ENCODE data around the gene USP15.
"Not testable (repeated sequence)": the region's sequence is repeated elsewhere in the genome, so short reads cannot be mapped to it uniquely, and the experiment has no call there.

Gene USP15

GRCh38 chr12:62455429-62455828 lies 195.2 kb downstream of the USP15 start:
- DNase-seq (ENCODE audit: low spot score), result not testable (repeated sequence)

GRCh38 chr12:62458626-62459025 lies 198.4 kb downstream of the USP15 start:
- no peak for DNase-seq (ENCODE audit: low spot score)

- DNase-seq (ENCODE audit: low spot score), result no peak
Measured at GRCh38 chr12:62459976-62460375, 199.8 kb downstream of the USP15 start.

GRCh38 chr12:62461171-62461837 lies 201.1 kb downstream of the USP15 start:
- not testable (repeated sequence) for DNase-seq (ENCODE audit: low spot score)

- not testable (repeated sequence) for DNase-seq (ENCODE audit: low spot score)
Measured at GRCh38 chr12:62463252-62463651, 203.0 kb downstream of the USP15 start.
